ENCODE measurements around the gene ABCD4.

Gene ABCD4

GRCh38 chr14:74243051-74243450, 59.7 kb downstream of the ABCD4 start:
- no peaks in the 10 kb centered on the region for H3K36me3 ChIP-seq (ENCODE audit: insufficient read depth, low read length)
- no peak overlapping the region for H3K27ac ChIP-seq (ENCODE audit: low read depth, low read length)
- no peaks in the 10 kb centered on the region for H3K79me2 ChIP-seq (ENCODE audit: control insufficient read depth, insufficient read depth, low read length, unreplicated experiment)
- no peak overlapping the region for H3K4me3 ChIP-seq (ENCODE audit: low read depth, low read length)
- H2AFZ ChIP-seq (ENCODE audit: low read length, unreplicated experiment) = no peak overlapping the region
- no peaks in the 10 kb centered on the region for H3K4me1 ChIP-seq (ENCODE audit: control insufficient read depth, insufficient read depth, low read length, unreplicated experiment)
- H3K27me3 ChIP-seq (ENCODE audit: insufficient read depth, low read length) = peaks cover 96% of the 10 kb centered on the region

DNA sequence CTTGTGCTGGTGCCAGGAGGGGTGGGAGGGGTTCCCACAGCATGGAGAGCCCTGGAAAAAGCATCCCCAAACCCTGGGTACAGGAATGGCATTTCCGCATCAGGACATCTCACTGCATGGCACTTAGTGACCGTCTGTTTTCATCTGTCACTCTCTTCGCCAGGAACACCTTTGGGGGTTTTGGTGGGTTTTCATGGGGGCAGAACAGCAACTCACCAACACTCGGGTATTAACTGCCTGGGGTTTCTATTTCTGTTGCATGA, 60.0 kb downstream of the ABCD4 start:
- Histone ChIP-seq H3K27ac (ENCODE audit: low read depth, low read length) (no peak overlapping the region), H3K27me3 (ENCODE audit: insufficient read depth, low read length) (peaks cover 96% of the 10 kb centered on the region), H3K79me2 (ENCODE audit: control insufficient read depth, insufficient read depth, low read length, unreplicated experiment) (no peaks in the 10 kb centered on the region), H3K4me3 (ENCODE audit: low read depth, low read length) (no peak overlapping the region), H3K36me3 (ENCODE audit: insufficient read depth, low read length) (no peaks in the 10 kb centered on the region), H2AFZ (ENCODE audit: low read length, unreplicated experiment) (no peak overlapping the region), H3K4me1 (ENCODE audit: control insufficient read depth, insufficient read depth, low read length, unreplicated experiment) (no peaks in the 10 kb centered on the region)

- H3K4me1 ChIP-seq (ENCODE audit: control insufficient read depth, insufficient read depth, low read length, unreplicated experiment) = no peaks in the 10 kb centered on the region
- H3K36me3 ChIP-seq (ENCODE audit: insufficient read depth, low read length) = no peaks in the 10 kb centered on the region
- H3K27ac ChIP-seq (ENCODE audit: low read depth, low read length) = no peak overlapping the region
- no peak overlapping the region for H2AFZ ChIP-seq (ENCODE audit: low read length, unreplicated experiment)
- no peaks in the 10 kb centered on the region for H3K79me2 ChIP-seq (ENCODE audit: control insufficient read depth, insufficient read depth, low read length, unreplicated experiment)
- H3K4me3 ChIP-seq (ENCODE audit: low read depth, low read length) = no peak overlapping the region
- H3K27me3 ChIP-seq (ENCODE audit: insufficient read depth, low read length) = peaks cover 96% of the 10 kb centered on the region
Observed at GRCh38 chr14:74242021-74242779, 60.5 kb downstream of the ABCD4 start.

DNA sequence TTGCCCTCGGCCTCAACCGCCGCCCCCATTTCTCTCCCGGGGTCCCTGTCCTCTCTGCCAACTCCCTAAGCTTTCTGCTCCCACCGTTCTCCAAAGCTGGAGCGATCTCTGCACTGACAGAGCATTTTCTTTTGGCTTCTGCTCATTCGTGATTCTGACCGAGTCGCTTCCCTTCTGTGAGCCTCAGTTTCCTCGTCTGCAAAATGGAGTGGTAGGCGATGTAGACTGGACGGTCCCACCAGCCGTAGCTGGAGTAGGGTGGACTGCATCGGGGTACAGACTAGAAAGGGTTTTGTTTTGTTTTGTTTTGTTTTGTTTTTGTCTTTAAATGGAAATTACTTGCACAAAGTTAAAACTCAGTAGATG, 61.1 kb downstream of the ABCD4 start:
- H2AFZ ChIP-seq (ENCODE audit: low read length, unreplicated experiment) = no peak overlapping the region
- no peak overlapping the region for H3K4me3 ChIP-seq (ENCODE audit: low read depth, low read length)
- peaks cover 94% of the 10 kb centered on the region for H3K27me3 ChIP-seq (ENCODE audit: insufficient read depth, low read length)
- H3K27ac ChIP-seq (ENCODE audit: low read depth, low read length) = no peak overlapping the region
- no peaks in the 10 kb centered on the region for H3K4me1 ChIP-seq (ENCODE audit: control insufficient read depth, insufficient read depth, low read length, unreplicated experiment)
- no peaks in the 10 kb centered on the region for H3K36me3 ChIP-seq (ENCODE audit: insufficient read depth, low read length)
- H3K79me2 ChIP-seq (ENCODE audit: control insufficient read depth, insufficient read depth, low read length, unreplicated experiment) = no peaks in the 10 kb centered on the region

DNA sequence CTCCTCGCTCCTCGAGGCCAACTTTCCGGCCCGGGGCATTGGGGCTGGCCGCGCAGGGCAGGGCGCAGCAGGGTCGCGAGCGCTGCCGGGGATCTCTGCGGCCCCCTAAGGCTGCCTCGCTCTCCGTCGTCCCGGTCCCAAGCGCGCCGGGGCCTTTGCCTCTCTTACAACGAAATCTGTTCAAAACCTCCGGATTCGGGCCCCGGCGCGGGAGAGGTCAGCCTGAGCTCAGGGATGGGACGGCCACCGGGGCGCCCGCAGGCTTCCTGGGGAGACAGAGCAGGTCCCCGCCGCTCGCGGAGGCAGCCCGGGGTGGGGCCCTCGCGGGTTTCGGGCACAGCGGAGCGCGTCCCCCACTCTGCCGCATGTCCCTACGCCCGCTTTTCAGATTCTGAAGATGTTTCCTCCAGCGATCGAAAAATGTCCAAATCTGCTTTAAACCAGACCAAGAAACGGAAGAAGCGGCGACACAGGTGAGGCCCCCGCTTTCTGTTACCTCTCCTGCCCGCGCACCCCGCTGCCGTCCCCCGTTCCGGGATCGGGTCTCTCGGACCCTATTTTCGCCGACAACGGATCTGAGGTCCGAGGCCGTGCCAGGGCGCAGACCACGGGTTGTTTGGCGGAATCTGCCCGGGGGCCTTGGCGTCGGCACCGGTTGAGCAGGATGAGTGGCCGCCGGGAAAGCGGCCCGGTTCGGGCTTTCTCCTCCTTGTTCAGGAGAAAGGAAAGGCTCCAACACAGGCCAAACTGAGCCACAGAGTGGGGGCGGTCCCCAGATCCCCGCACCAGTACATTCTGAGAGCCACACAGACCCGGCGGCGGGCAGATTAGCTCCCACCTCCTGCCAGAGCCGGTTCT, 61.7 kb downstream of the ABCD4 start:
- Histone ChIP-seq H2AFZ (ENCODE audit: low read length, unreplicated experiment) (no peak overlapping the region), H3K27me3 (ENCODE audit: insufficient read depth, low read length) (peaks cover 93% of the 10 kb centered on the region), H3K4me3 (ENCODE audit: low read depth, low read length) (no peak overlapping the region)

GRCh38 chr14:74239848-74240793, 62.6 kb downstream of the ABCD4 start:
- no peaks in the 10 kb centered on the region for H3K4me1 ChIP-seq (ENCODE audit: control insufficient read depth, insufficient read depth, low read length, unreplicated experiment)
- peaks cover 85% of the 10 kb centered on the region for H3K27me3 ChIP-seq (ENCODE audit: insufficient read depth, low read length)
- no peak overlapping the region for H2AFZ ChIP-seq (ENCODE audit: low read length, unreplicated experiment)
- no peaks in the 10 kb centered on the region for H3K79me2 ChIP-seq (ENCODE audit: control insufficient read depth, insufficient read depth, low read length, unreplicated experiment)
- H3K4me3 ChIP-seq (ENCODE audit: low read depth, low read length) = no peak overlapping the region
- no peaks in the 10 kb centered on the region for H3K36me3 ChIP-seq (ENCODE audit: insufficient read depth, low read length)
- no peak overlapping the region for H3K27ac ChIP-seq (ENCODE audit: low read depth, low read length)

More for the DNA sequence above, 61.7 kb downstream of the ABCD4 start:
- Histone ChIP-seq H3K79me2 (ENCODE audit: control insufficient read depth, insufficient read depth, low read length, unreplicated experiment) (no peaks in the 10 kb centered on the region), H3K4me1 (ENCODE audit: control insufficient read depth, insufficient read depth, low read length, unreplicated experiment) (no peaks in the 10 kb centered on the region), H3K36me3 (ENCODE audit: insufficient read depth, low read length) (no peaks in the 10 kb centered on the region), H3K27ac (ENCODE audit: low read depth, low read length) (no peak overlapping the region)

GRCh38 chr14:74238974-74239847, 63.5 kb downstream of the ABCD4 start, which contains the start of gene VSX2:
Gene VSX2 (plus strand): TSS chr14:74239449. CDS start chr14:74239562, 113 bp downstream.
- Histone ChIP-seq H3K36me3 (ENCODE audit: insufficient read depth, low read length) (no peaks in the 10 kb centered on the region), H3K4me3 (ENCODE audit: low read depth, low read length) (no peak within 1 kb of the TSS), H3K27me3 (ENCODE audit: insufficient read depth, low read length) (peaks cover 87% of the 10 kb centered on the region), H3K4me1 (ENCODE audit: control insufficient read depth, insufficient read depth, low read length, unreplicated experiment) (no peaks in the 10 kb centered on the region), H3K79me2 (ENCODE audit: control insufficient read depth, insufficient read depth, low read length, unreplicated experiment) (no peaks in the 10 kb centered on the region), H2AFZ (ENCODE audit: low read length, unreplicated experiment) (no peak within 1 kb of the TSS), H3K27ac (ENCODE audit: low read depth, low read length) (no peak within 1 kb of the TSS)

DNA sequence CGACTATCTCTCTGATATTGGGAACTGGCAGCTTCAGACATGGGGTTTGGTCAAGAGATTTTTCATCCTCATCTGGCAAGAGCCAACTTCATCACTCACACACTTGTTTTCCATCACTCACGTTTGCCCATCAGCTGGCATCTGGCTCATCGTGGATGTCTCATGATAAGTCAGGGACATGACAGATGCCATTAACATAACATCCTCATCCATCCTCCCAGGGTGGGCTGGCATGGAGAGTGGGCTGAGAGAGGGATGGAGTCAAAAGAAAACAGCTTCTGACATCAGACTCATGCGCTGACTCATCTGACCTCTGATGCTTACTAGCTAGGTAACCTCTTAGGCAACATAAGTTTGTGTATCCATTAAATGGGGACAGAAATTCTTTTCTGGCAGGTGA, 65.3 kb downstream of the ABCD4 start:
- H3K4me3 ChIP-seq (ENCODE audit: low read depth, low read length) = no peak overlapping the region
- no peaks in the 10 kb centered on the region for H3K36me3 ChIP-seq (ENCODE audit: insufficient read depth, low read length)
- no peak overlapping the region for H2AFZ ChIP-seq (ENCODE audit: low read length, unreplicated experiment)
- H3K79me2 ChIP-seq (ENCODE audit: control insufficient read depth, insufficient read depth, low read length, unreplicated experiment) = no peaks in the 10 kb centered on the region
- H3K27ac ChIP-seq (ENCODE audit: low read depth, low read length) = no peak overlapping the region
- no peaks in the 10 kb centered on the region for H3K4me1 ChIP-seq (ENCODE audit: control insufficient read depth, insufficient read depth, low read length, unreplicated experiment)
- H3K27me3 ChIP-seq (ENCODE audit: insufficient read depth, low read length) = peaks cover 87% of the 10 kb centered on the region
